Skeletal muscle tissue (tissue), 4 donors: ENCODE measurements around the gene FAM199X. TPM values are rescaled to one million over a fixed set of nuclear protein-coding genes. Genes with fewer than 3 reads are reported as not detected.
"Not testable (repeated sequence)": the region's sequence is repeated elsewhere in the genome, so short reads cannot be mapped to it uniquely, and the experiment has no call there.

ENCODE experiments used
- H3K27ac ChIP-seq: one replicate; pipeline ENCODE4 v1.7.0; 2013; ENCODE audit warnings: mild to moderate bottlenecking, low read depth, low read length, inconsistent platforms
- H3K27me3 ChIP-seq, 3 donors: one replicate each; pipeline ENCODE4 v1.7.0; 2013; ENCODE audit warnings: low read length in 3 of 3; ENCODE audit not compliant: control insufficient read depth in 3 of 3, insufficient read depth in 3 of 3
- H3K36me3 ChIP-seq, 3 donors: one replicate each; pipeline ENCODE4 v1.7.0; 2013; ENCODE audit warnings: low read length in 3 of 3; ENCODE audit not compliant: control insufficient read depth in 3 of 3, insufficient read depth in 3 of 3
- H3K4me1 ChIP-seq, 3 donors: one replicate each; pipeline ENCODE4 v1.7.0; 2013; ENCODE audit warnings: low read length in 3 of 3, mild to moderate bottlenecking in 3 of 3; ENCODE audit not compliant: control insufficient read depth in 3 of 3, insufficient read depth in 3 of 3
- H3K4me3 ChIP-seq, 3 donors: one replicate each; pipeline ENCODE4 v1.7.0; 2013; ENCODE audit warnings: low read length in 3 of 3
- H3K9ac ChIP-seq, 3 donors: one replicate each; pipeline ENCODE4 v1.7.0; 2013; ENCODE audit warnings: low read length in 3 of 3, mild to moderate bottlenecking in 3 of 3, moderate library complexity in 2 of 3, low read depth in 1 of 3
- H3K9me3 ChIP-seq, 3 donors: one replicate each; pipeline ENCODE4 v1.7.0; 2013; ENCODE audit warnings: low read length in 3 of 3; ENCODE audit not compliant: control insufficient read depth in 3 of 3
- total RNA-seq: library from RNA; depleted of rRNA; stranded (reverse); fragments of >200 nt; gene quantifications from one replicate; pipeline ENCODE4 v1.2.3, GENCODE V29; 2014
- donor health status: Osteomylitis.

FAM199X gene
- total RNA-seq, 1 donor from 2014 or later: 14.6 TPM

- H3K27me3 ChIP-seq: no peaks in the 10 kb centered on the region
- H3K4me1 ChIP-seq: no peaks in the 10 kb centered on the region
- no peak overlapping the region for H3K9ac ChIP-seq
- no peaks in the 10 kb centered on the region for H3K9me3 ChIP-seq
- no peak overlapping the region for H3K27ac ChIP-seq
- H3K4me3 ChIP-seq: no peak overlapping the region
- H3K36me3 ChIP-seq: peaks cover 5 to 10% (median 5%) of the 10 kb centered on the region in 3 donors
Measured at GRCh38 chrX:104183685-104184084, 17.4 kb downstream of the FAM199X start.

DNA sequence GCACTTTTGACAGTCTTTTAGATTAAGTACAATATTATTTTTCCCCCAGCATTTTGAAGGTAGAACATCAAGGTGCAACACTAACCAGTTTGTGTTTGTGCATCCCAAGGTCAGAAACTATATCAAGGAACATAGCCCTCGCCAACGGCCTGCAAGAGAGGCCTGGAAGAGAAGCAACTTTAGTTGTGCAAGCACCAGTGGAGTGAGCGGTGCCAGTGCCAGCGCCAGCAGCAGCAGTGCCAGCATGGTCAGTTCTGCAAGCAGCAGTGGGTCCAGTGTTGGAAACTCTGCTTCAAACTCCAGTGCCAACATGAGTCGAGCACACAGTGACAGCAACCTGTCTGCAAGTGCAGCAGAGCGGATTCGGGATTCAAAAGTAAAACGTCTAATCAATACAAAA lies 21.7 kb downstream of the FAM199X start:
- Histone ChIP-seq H3K36me3 (peaks cover 5 to 18% (median 12%) of the 10 kb centered on the region in 3 donors), H3K9me3 (no peaks in the 10 kb centered on the region), H3K4me1 (no peaks in the 10 kb centered on the region), H3K4me3 (no peak overlapping the region), H3K27ac (no peak overlapping the region), H3K9ac (no peak overlapping the region), H3K27me3 (no peaks in the 10 kb centered on the region)

DNA sequence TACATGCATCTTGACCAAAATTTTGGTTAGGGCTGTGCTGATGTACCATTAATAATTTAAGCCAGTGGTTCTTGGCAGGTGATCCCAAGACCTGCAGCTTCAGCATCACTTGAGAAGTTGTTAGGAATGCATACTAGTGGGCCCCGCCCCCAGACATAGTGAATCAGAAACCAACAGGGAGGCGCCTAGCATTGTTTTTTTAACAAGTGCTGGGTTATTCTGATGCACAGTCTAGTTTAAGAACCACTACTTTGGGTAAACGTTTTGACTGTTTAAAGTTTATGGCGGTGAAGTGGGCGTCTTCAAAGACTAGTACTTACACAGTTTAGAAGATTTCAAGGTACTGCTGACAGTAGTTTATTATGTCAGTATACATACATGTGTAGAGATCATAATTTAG lies 23.6 kb downstream of the FAM199X start:
- Histone ChIP-seq H3K9me3 (no peaks in the 10 kb centered on the region), H3K9ac (no peak overlapping the region), H3K4me3 (no peak overlapping the region), H3K27ac (no peak overlapping the region), H3K36me3 (peaks cover 5 to 18% (median 12%) of the 10 kb centered on the region in 3 donors), H3K27me3 (no peaks in the 10 kb centered on the region), H3K4me1 (no peaks in the 10 kb centered on the region)

GRCh38 chrX:104193485-104193884 lies 27.2 kb downstream of the FAM199X start:
- H3K9me3 ChIP-seq: no peaks in the 10 kb centered on the region
- H3K27me3 ChIP-seq: no peaks in the 10 kb centered on the region
- no peak overlapping the region for H3K9ac ChIP-seq
- H3K4me3 ChIP-seq: no peak overlapping the region
- no peak overlapping the region for H3K27ac ChIP-seq
- peaks cover 0 to 9% (median 7%) of the 10 kb centered on the region in 3 donors for H3K36me3 ChIP-seq
- H3K4me1 ChIP-seq: no peaks in the 10 kb centered on the region

GRCh38 chrX:104195013-104195412 lies 28.8 kb downstream of the FAM199X start:
- Histone ChIP-seq H3K4me1 (no peaks in the 10 kb centered on the region), H3K27ac (no peak overlapping the region), H3K36me3 (peaks cover 0 to 3% (median 2%) of the 10 kb centered on the region in 3 donors), H3K4me3 (no peak overlapping the region), H3K9ac (no peak overlapping the region), H3K27me3 (no peaks in the 10 kb centered on the region), H3K9me3 (no peaks in the 10 kb centered on the region)

DNA sequence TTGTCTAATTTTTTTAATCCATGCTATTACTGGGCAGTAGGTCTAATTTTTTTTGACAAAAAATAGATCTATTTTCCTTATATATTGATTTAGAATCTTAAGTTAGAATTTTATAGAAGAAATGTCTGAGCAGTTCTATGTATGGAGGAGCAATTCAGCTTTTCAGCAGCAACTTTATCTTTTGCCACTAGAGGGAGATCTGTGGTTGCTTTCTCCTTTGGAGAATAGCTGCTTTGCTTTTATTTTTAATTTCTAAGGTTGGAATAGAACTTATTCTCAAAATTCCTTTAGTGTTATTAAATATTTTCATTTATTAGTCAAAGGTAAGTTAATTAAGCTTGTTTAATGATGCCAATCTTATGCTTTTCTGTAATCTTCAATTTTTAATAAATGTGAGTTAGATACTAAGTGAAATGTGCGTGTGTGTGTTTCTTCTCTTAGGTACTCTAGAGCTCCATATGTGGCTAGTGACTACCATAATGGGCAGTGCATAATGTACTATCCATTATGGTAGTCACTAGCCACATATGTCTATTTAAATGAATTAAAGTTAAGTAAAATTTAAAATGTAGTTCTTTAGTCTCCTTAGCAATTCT lies 29.3 kb downstream of the FAM199X start:
- Histone ChIP-seq H3K27me3 (no peaks in the 10 kb centered on the region), H3K9me3 (no peaks in the 10 kb centered on the region), H3K27ac (no peak overlapping the region), H3K36me3 (no peaks in the 10 kb centered on the region), H3K9ac (no peak overlapping the region), H3K4me3 (no peak overlapping the region), H3K4me1 (no peaks in the 10 kb centered on the region)

DNA sequence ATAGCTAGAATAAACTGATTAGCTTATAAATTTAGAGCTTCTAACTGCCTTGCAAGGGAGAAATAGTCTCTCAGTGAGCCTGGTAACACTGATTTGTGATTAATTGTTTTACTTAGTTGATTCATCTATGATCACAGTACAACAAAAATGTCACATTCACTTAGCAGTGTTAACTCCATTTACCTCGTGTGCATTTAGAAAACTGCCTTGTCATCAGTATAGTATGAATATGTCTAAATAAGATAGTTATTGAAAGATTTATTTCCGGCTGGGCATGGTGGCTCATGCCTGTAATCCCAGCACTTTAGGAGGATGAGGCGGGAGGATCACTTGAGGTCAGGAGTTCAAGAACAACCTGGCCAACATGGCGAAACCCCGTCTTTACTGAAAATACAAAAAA lies 39.3 kb downstream of the FAM199X start:
- no peak overlapping the region for H3K4me3 ChIP-seq
- H3K27me3 ChIP-seq: no peaks in the 10 kb centered on the region
- no peaks in the 10 kb centered on the region for H3K4me1 ChIP-seq
- no peaks in the 10 kb centered on the region for H3K9me3 ChIP-seq
- H3K36me3 ChIP-seq: no peaks in the 10 kb centered on the region
- H3K27ac ChIP-seq: no peak overlapping the region
- no peak overlapping the region for H3K9ac ChIP-seq

DNA sequence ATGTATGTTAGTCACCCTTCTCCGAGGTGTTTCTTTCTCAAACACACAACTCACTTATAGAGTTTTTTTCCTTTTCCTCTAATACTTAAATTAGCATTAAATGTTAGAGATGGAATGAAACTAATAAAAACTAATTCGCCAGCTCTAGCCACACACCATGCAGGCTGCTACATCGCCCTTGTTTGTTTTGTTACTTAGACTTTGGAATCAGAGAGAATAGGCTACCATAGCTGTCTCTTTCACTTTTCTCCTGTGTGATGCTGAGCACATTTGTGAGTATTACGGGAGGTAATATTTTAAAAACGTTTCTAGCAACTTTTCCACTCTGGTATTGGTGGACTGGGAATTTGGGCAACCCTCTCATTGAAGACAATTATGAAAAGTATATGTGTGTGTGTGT lies 44.9 kb downstream of the FAM199X start:
- Histone ChIP-seq H3K36me3 (no peaks in the 10 kb centered on the region), H3K4me3 (no peak overlapping the region), H3K4me1 (no peaks in the 10 kb centered on the region), H3K27ac (no peak overlapping the region), H3K9ac (no peak overlapping the region), H3K9me3 (no peaks in the 10 kb centered on the region), H3K27me3 (peaks cover 0 to 2% (median 0%) of the 10 kb centered on the region in 3 donors)

DNA sequence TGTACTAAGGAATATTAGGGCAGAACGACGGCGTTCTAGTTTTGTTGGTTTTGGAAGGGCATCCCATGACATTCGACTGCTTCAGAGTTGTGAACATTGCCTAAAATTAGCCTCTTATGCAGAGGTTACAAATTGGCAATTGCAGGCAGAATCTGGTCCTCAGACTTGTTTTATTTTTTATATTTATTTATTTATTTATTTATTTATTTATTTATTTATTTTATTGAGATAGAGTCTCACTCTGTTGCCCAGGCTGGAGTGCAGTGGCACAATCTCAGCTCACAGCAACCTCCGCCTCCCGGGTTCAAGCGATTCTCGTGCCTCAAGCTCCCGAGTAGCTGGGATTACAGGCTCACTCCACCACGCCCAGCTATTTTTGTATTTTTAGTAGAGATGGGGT lies 63.8 kb downstream of the FAM199X start:
- not testable (repeated sequence) for H3K27me3 ChIP-seq, H3K9ac ChIP-seq, H3K36me3 ChIP-seq, H3K9me3 ChIP-seq, H3K4me3 ChIP-seq, H3K27ac ChIP-seq, H3K4me1 ChIP-seq
